ENCODE results near the gene DUSP1. TPM values are rescaled to one million over a fixed set of nuclear protein-coding genes. Genes with fewer than 3 reads are reported as not detected.

DUSP1 gene
- total and polyA plus RNA-seq, 10 of the 15 experiments (the other 5 are each of a cell fraction or from before 2014, with no cell fraction given) = 1.4 to 6.2 (median 3.9) TPM

DNA sequence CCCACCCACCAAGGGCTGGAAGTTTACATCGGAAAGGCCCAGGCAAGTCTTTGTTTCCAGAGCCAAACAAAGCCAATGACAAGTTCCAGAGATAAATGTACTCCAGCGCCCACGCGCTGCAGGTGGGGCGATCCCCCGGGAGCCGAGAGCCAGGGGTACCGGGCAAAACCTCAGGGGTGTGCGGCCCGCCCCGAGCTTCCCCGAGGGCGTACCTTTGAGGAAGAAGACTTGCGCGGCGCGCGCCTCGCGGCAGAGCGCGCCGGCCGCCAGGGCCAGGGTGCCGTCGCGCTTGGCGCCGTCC, 671 bp downstream of the DUSP1 start (continued):
- TF ChIP-seq MXI1 (IDR thresholded peaks at IDR 0.05; ENCODE audit: low read depth, low read length) = no peak
- TF ChIP-seq MEF2B (IDR thresholded peaks at IDR 0.05; ENCODE audit: partially characterized antibody, poor library complexity, severe bottlenecking) = peak; percentile 72
- no peak for TF ChIP-seq SIN3A (IDR thresholded peaks at IDR 0.05; ENCODE audit: low read depth, low read length)
- TF ChIP-seq, protein P1, sequence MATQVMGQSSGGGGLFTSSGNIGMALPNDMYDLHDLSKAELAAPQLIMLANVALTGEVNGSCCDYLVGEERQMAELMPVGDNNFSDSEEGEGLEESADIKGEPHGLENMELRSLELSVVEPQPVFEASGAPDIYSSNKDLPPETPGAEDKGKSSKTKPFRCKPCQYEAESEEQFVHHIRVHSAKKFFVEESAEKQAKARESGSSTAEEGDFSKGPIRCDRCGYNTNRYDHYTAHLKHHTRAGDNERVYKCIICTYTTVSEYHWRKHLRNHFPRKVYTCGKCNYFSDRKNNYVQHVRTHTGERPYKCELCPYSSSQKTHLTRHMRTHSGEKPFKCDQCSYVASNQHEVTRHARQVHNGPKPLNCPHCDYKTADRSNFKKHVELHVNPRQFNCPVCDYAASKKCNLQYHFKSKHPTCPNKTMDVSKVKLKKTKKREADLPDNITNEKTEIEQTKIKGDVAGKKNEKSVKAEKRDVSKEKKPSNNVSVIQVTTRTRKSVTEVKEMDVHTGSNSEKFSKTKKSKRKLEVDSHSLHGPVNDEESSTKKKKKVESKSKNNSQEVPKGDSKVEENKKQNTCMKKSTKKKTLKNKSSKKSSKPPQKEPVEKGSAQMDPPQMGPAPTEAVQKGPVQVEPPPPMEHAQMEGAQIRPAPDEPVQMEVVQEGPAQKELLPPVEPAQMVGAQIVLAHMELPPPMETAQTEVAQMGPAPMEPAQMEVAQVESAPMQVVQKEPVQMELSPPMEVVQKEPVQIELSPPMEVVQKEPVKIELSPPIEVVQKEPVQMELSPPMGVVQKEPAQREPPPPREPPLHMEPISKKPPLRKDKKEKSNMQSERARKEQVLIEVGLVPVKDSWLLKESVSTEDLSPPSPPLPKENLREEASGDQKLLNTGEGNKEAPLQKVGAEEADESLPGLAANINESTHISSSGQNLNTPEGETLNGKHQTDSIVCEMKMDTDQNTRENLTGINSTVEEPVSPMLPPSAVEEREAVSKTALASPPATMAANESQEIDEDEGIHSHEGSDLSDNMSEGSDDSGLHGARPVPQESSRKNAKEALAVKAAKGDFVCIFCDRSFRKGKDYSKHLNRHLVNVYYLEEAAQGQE (IDR thresholded peaks at IDR 0.05; ENCODE audit: low read depth, low read length) = no peak
- no peak for TF ChIP-seq NFYA (IDR thresholded peaks at IDR 0.05; ENCODE audit: borderline replicate concordance, low read depth, low read length)
- no peak for TF ChIP-seq EED (IDR thresholded peaks at IDR 0.05; ENCODE audit: low read depth)
- TF ChIP-seq HDGF (IDR thresholded peaks at IDR 0.05) = no peak
- no peak for TF ChIP-seq SPI1 (IDR thresholded peaks at IDR 0.05; ENCODE audit: borderline replicate concordance, insufficient read depth, low read depth, low read length)
- TF ChIP-seq, protein P2, sequence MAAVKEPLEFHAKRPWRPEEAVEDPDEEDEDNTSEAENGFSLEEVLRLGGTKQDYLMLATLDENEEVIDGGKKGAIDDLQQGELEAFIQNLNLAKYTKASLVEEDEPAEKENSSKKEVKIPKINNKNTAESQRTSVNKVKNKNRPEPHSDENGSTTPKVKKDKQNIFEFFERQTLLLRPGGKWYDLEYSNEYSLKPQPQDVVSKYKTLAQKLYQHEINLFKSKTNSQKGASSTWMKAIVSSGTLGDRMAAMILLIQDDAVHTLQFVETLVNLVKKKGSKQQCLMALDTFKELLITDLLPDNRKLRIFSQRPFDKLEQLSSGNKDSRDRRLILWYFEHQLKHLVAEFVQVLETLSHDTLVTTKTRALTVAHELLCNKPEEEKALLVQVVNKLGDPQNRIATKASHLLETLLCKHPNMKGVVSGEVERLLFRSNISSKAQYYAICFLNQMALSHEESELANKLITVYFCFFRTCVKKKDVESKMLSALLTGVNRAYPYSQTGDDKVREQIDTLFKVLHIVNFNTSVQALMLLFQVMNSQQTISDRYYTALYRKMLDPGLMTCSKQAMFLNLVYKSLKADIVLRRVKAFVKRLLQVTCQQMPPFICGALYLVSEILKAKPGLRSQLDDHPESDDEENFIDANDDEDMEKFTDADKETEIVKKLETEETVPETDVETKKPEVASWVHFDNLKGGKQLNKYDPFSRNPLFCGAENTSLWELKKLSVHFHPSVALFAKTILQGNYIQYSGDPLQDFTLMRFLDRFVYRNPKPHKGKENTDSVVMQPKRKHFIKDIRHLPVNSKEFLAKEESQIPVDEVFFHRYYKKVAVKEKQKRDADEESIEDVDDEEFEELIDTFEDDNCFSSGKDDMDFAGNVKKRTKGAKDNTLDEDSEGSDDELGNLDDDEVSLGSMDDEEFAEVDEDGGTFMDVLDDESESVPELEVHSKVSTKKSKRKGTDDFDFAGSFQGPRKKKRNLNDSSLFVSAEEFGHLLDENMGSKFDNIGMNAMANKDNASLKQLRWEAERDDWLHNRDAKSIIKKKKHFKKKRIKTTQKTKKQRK (IDR thresholded peaks at IDR 0.05; ENCODE audit: low read depth, low read length) = no peak
- TF ChIP-seq, protein P3, sequence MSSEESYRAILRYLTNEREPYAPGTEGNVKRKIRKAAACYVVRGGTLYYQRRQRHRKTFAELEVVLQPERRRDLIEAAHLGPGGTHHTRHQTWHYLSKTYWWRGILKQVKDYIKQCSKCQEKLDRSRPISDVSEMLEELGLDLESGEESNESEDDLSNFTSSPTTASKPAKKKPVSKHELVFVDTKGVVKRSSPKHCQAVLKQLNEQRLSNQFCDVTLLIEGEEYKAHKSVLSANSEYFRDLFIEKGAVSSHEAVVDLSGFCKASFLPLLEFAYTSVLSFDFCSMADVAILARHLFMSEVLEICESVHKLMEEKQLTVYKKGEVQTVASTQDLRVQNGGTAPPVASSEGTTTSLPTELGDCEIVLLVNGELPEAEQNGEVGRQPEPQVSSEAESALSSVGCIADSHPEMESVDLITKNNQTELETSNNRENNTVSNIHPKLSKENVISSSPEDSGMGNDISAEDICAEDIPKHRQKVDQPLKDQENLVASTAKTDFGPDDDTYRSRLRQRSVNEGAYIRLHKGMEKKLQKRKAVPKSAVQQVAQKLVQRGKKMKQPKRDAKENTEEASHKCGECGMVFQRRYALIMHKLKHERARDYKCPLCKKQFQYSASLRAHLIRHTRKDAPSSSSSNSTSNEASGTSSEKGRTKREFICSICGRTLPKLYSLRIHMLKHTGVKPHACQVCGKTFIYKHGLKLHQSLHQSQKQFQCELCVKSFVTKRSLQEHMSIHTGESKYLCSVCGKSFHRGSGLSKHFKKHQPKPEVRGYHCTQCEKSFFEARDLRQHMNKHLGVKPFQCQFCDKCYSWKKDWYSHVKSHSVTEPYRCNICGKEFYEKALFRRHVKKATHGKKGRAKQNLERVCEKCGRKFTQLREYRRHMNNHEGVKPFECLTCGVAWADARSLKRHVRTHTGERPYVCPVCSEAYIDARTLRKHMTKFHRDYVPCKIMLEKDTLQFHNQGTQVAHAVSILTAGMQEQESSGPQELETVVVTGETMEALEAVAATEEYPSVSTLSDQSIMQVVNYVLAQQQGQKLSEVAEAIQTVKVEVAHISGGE (CRISPR knock-in tag; IDR thresholded peaks at IDR 0.05) = no peak
- TF ChIP-seq, protein P4, sequence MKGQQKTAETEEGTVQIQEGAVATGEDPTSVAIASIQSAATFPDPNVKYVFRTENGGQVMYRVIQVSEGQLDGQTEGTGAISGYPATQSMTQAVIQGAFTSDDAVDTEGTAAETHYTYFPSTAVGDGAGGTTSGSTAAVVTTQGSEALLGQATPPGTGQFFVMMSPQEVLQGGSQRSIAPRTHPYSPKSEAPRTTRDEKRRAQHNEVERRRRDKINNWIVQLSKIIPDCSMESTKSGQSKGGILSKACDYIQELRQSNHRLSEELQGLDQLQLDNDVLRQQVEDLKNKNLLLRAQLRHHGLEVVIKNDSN (IDR thresholded peaks at IDR 0.05; ENCODE audit: borderline replicate concordance, extremely low read length, insufficient read depth, low read depth, low read length) = no peak
- no peak for TF ChIP-seq IRF4 (IDR thresholded peaks at IDR 0.05; ENCODE audit: low read depth, low read length)
- TF ChIP-seq ZBED1 (IDR thresholded peaks at IDR 0.05; ENCODE audit: borderline replicate concordance) = no peak
- TF ChIP-seq, protein P5, sequence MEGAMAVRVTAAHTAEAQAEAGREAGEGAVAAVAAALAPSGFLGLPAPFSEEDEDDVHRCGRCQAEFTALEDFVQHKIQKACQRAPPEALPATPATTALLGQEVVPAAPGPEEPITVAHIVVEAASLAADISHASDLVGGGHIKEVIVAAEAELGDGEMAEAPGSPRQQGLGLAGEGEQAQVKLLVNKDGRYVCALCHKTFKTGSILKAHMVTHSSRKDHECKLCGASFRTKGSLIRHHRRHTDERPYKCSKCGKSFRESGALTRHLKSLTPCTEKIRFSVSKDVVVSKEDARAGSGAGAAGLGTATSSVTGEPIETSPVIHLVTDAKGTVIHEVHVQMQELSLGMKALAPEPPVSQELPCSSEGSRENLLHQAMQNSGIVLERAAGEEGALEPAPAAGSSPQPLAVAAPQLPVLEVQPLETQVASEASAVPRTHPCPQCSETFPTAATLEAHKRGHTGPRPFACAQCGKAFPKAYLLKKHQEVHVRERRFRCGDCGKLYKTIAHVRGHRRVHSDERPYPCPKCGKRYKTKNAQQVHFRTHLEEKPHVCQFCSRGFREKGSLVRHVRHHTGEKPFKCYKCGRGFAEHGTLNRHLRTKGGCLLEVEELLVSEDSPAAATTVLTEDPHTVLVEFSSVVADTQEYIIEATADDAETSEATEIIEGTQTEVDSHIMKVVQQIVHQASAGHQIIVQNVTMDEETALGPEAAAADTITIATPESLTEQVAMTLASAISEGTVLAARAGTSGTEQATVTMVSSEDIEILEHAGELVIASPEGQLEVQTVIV (IDR thresholded peaks at IDR 0.05; ENCODE audit: borderline replicate concordance, partially characterized antibody) = no peak
- no peak for TF ChIP-seq TCF7 (IDR thresholded peaks at IDR 0.05; ENCODE audit: borderline replicate concordance)
- no peak for TF ChIP-seq RCOR1 (conservative IDR thresholded peaks at IDR 0.05; ENCODE audit: low read depth, low read length)

All from GM12878 (cell line).